GM12801 (cell line): ENCODE data around the gene C1orf21.

Experiments
- CTCF ChIP-seq: IDR thresholded peaks from one replicate; pipeline ENCODE4 v1.5.1; 2011; ENCODE audit warnings: control low read depth; ENCODE audit not compliant: insufficient read length; ENCODE audit errors: extremely low read depth

C1orf21 gene

GRCh38 chr1:184370850-184371249 lies 16.0 kb upstream of the C1orf21 start:
- TF ChIP-seq CTCF: no peak

- TF ChIP-seq CTCF: no peak
Measured at GRCh38 chr1:184373155-184373554, 13.7 kb upstream of the C1orf21 start.

- TF ChIP-seq CTCF: no peak
Measured at GRCh38 chr1:184376369-184376768, 10.5 kb upstream of the C1orf21 start.

- no peak for TF ChIP-seq CTCF
Measured at GRCh38 chr1:184379111-184379752, 7.6 kb upstream of the C1orf21 start.

GRCh38 chr1:184380468-184380867 lies 6.4 kb upstream of the C1orf21 start:
- TF ChIP-seq CTCF: no peak

GRCh38 chr1:184383772-184384323 lies 3.0 kb upstream of the C1orf21 start:
- TF ChIP-seq CTCF: no peak

- no peak for TF ChIP-seq CTCF
Measured at GRCh38 chr1:184385865-184386311, 941 bp upstream of the C1orf21 start.
